ENCODE results near the gene MCRS1. TPM values are rescaled to one million over a fixed set of nuclear protein-coding genes. Genes with fewer than 3 reads are reported as not detected.

MCRS1 gene
- total RNA-seq, 1 donor, result 47.5 TPM

DNA sequence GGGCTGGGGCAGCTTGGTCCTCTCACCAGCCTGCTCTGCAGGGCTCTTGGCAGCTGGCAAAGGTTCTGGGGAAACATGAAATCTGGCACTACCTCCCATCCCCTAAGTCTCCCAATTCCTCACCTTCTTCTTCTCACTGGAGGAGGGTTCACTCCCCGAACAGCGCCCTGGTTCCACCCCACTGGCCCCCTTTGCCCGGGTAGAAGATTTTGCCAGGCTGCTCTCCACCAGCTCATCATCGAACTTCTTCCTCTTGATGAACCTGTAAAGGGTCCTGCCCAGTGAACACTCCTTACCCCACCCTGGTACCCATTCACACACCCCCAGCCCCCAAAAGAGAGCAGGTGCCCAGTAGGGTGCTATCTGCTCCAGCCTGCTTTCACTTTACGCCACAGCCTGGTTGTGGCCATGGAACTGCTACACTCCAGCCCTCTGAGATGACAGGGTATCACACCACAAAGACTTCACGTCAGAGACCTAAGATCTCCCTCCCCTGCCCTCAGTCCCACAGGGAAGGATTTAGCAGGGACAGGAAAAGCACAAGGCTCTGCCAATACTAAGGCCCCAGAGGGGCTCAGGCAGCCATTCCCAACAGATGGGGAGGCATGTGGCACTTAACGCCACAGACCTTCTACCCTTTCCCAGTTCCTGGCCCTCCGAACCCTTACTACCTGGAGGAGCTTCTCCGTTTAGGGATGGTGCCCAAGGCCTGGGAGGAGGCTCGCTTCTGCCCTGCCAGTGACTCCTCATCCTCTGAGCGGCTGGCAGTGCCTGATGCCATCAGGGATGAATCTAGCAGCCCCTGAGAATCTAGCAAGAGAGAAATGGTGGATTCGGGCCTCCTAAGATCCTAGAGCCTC lies 2.3 kb downstream of the MCRS1 start:
- DNase-seq (ENCODE audit: low read depth), result no peak
- no peak overlapping the region for H3K4me3 ChIP-seq (ENCODE audit: low read depth, low read length)
- TF ChIP-seq, protein P1, sequence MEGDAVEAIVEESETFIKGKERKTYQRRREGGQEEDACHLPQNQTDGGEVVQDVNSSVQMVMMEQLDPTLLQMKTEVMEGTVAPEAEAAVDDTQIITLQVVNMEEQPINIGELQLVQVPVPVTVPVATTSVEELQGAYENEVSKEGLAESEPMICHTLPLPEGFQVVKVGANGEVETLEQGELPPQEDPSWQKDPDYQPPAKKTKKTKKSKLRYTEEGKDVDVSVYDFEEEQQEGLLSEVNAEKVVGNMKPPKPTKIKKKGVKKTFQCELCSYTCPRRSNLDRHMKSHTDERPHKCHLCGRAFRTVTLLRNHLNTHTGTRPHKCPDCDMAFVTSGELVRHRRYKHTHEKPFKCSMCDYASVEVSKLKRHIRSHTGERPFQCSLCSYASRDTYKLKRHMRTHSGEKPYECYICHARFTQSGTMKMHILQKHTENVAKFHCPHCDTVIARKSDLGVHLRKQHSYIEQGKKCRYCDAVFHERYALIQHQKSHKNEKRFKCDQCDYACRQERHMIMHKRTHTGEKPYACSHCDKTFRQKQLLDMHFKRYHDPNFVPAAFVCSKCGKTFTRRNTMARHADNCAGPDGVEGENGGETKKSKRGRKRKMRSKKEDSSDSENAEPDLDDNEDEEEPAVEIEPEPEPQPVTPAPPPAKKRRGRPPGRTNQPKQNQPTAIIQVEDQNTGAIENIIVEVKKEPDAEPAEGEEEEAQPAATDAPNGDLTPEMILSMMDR (IDR thresholded peaks at IDR 0.05; ENCODE audit: insufficient read depth, low read depth, low read length), result no peak

DNA sequence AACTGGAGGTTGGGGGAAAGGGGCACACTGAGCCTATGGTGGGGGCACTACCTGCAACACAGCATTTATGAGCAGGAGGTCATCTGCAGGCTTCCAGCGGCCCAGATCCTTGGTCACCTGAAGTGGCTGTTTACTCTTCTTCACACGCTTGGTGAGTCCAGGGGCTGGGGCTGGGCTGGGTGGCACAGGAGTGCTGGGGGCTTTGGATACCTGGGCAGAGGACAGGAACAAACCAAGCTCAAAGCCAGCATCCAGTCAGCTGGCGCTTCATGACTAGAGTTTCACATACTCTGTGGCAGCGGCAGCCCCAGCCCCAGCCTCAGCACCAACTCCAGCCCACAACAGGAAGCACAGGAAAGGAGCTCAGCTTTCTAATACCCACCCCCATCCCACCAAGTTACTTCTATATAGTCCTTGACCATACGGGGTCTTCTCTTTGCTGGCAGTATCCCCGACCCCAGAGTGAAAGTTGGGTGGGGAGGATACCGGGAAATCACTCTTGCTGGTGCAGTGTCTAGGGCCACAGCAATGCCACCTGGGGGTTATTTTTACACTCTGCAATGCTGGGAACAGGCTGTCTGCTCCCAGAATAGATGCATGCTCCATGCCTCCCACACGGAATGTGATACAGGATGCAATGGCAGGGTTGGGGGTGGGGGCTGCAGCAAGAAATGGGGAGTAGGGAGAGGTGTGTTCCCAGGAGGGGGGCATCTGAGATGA lies 3.1 kb downstream of the MCRS1 start:
- H3K4me3 ChIP-seq (ENCODE audit: low read depth, low read length), result no peak overlapping the region
- TF ChIP-seq, protein P1 (IDR thresholded peaks at IDR 0.05; ENCODE audit: insufficient read depth, low read depth, low read length), result no peak

DNA sequence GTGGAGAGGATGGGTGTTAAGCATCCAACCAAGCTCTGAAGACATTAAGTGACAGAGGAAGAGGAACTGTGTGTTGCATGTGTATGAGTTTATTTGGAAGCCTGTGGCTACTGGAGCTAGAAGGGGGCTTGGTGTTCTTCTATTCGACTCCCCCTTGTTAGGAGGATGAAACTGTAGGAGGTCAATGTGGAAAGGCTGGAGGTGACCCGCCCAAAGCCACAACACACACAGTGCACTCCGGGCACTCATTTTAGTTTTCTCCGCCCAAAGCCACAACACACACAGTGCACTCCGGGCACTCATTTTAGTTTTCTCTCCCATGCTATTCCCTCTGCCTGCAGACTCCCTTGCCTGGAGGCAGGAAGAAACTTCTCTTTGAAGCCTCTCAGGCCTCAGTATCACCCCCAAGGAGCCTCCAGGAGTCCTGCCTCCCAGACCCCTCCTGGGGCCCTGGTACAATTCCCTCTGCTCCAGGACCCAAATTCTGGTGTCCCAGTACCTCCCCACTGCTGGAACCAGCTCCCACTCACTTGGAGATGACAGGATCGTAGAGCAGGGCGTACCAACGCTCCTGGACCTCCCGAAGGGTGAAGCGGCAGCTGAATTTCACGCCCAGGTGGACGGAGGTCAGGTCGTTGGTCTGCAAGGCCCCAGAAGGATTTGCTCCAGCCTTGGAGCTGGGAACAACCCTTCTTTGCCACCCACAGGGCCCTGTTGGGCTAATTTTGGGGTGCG lies 3.8 kb downstream of the MCRS1 start:
- TF ChIP-seq, protein P1 (IDR thresholded peaks at IDR 0.05; ENCODE audit: insufficient read depth, low read depth, low read length), result no peak
- no peak for DNase-seq (ENCODE audit: low read depth)
- no peak overlapping the region for H3K4me3 ChIP-seq (ENCODE audit: low read depth, low read length)

More for the DNA sequence above, 3.1 kb downstream of the MCRS1 start:
- DNase-seq (ENCODE audit: low read depth), result no peak

DNA sequence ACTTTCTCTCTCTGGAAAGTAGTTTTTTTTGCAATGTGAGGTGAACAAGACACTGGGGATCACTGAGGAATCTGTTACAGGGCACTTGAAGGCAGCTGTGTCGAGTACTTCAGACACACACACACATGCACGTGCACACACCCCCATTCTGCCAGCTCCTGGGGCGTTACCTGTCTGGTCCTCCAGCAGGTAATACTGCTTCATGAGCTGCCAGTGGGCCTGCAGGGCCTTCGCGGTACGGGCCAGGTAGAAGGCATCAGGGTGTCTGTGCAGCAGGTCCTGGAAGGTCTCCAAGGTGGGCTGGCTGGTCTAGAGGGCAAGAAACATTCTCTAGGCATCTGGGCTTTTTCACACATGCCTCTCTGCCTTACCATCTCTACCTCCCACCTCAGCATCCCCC lies 5.1 kb downstream of the MCRS1 start:
- DNase-seq (ENCODE audit: low read depth), result no peak
- H3K4me3 ChIP-seq (ENCODE audit: low read depth, low read length), result no peak overlapping the region
- TF ChIP-seq, protein P1 (IDR thresholded peaks at IDR 0.05; ENCODE audit: insufficient read depth, low read depth, low read length), result no peak

DNA sequence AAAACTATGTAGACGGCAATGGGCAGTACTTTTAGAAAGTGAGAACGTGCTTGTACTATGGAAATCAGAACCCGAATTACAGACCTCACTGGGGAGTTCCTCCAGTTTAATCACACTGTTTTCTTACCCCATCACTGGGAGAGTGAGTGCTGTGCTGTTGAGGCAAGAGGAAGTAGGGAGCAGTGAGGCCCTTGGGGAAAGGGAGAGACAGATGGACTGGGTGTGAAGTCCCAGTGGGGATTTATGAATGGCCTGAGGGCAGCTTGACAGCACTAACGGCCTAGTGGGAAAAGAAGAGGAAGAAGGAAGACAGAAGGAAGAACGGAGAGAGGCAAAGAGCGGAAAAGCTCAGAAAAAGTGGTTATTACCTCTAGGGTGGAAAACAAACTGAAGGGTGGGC lies 5.7 kb downstream of the MCRS1 start:
- H3K4me3 ChIP-seq (ENCODE audit: low read depth, low read length), result no peak overlapping the region
- no peak for DNase-seq (ENCODE audit: low read depth)
- TF ChIP-seq, protein P1 (IDR thresholded peaks at IDR 0.05; ENCODE audit: insufficient read depth, low read depth, low read length), result no peak

DNA sequence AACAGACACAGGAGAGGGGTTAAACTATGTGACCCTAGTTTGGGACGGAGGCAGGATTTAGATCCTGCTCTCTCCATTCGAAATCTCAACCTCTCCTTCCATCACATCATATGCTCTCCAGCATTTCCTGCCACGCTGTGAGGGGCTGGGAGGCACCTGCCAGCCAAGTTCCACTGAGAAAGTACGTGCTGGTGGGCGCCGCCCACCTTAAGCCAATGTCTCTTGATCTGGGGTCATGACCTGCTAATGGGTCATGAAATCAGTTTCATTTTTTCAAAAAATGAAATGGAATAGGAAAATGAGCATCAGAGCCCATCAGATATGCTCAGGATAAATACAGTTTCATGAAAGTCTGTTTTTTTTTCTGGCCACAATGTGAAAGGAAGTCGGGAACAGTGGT lies 7.2 kb downstream of the MCRS1 start:
- no peak overlapping the region for H3K4me3 ChIP-seq (ENCODE audit: low read depth, low read length)
- DNase-seq (ENCODE audit: low read depth), result no peak
- TF ChIP-seq, protein P1 (IDR thresholded peaks at IDR 0.05; ENCODE audit: insufficient read depth, low read depth, low read length), result no peak

Data from fibroblast of villous mesenchyme (primary cell).